ENCODE results near the gene RANGAP1. TPM values are rescaled to one million over a fixed set of nuclear protein-coding genes. Genes with fewer than 3 reads are reported as not detected.

The RANGAP1 gene
- total and polyA plus RNA-seq, 3 donors from 2014 or later = 212 to 319 (median 277) TPM

DNA sequence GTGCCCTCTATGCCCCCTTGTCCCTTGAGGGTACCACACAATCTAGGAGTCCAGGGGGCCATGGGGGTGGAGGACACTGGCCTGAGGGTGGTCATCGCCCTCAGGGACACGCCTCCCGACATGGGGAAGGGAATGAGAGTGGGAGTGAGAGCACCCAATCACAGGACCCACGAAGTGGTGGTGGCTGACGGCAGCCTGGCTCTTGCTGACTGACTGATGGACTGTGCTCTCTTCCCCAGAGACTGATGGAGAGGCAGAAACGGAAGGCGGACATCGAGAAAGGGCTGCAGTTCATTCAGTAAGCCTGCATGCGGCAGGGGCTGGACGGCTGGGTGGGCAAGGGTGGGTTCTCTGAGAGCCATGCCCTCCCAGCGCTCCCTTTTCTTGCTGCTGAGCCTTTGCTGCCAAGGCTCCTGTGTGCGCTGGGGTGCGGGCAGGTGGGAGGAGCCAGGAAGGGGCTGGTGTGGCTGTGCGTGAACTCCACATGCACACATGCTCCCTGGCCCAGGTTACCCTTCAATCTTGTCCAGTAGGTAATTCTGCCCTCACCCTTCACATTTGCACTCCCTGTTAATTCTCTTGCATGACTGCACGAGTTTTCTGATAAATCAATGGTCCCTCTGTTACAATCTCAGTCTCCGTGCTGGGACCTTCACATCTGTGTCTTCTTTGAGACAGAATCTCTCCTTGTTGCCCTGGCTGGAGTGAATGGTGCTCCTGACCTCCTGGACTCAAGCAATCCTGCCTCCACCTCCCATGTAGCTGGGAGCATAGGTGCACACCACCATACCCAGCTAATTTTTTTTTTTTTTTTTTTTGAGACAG, 34.6 kb upstream of the RANGAP1 start:
- no peaks in the 10 kb centered on the region for H3K27me3 ChIP-seq
- H3K36me3 ChIP-seq (ENCODE audit: low read depth, missing control alignments) = no peaks in the 10 kb centered on the region
- no peak overlapping the region for H3K4me3 ChIP-seq
- no peak for DNase-seq
- no peak for TF ChIP-seq POLR2A (IDR thresholded peaks at IDR 0.05)
- TF ChIP-seq, protein P1, sequence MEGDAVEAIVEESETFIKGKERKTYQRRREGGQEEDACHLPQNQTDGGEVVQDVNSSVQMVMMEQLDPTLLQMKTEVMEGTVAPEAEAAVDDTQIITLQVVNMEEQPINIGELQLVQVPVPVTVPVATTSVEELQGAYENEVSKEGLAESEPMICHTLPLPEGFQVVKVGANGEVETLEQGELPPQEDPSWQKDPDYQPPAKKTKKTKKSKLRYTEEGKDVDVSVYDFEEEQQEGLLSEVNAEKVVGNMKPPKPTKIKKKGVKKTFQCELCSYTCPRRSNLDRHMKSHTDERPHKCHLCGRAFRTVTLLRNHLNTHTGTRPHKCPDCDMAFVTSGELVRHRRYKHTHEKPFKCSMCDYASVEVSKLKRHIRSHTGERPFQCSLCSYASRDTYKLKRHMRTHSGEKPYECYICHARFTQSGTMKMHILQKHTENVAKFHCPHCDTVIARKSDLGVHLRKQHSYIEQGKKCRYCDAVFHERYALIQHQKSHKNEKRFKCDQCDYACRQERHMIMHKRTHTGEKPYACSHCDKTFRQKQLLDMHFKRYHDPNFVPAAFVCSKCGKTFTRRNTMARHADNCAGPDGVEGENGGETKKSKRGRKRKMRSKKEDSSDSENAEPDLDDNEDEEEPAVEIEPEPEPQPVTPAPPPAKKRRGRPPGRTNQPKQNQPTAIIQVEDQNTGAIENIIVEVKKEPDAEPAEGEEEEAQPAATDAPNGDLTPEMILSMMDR (IDR thresholded peaks at IDR 0.05) = no peak
- H3K4me1 ChIP-seq = peaks cover 12% of the 10 kb centered on the region
- WGBS, 2 donors = 80 to 89% methylated on average over 13 to 16 of the region's 16 CpGs
- H3K27ac ChIP-seq = no peak overlapping the region
- intact Hi-C loops (cut with DNase I; ENCODE audit: low total_unique reads) = no loop called here
- no peaks in the 10 kb centered on the region for H3K9me3 ChIP-seq

DNA sequence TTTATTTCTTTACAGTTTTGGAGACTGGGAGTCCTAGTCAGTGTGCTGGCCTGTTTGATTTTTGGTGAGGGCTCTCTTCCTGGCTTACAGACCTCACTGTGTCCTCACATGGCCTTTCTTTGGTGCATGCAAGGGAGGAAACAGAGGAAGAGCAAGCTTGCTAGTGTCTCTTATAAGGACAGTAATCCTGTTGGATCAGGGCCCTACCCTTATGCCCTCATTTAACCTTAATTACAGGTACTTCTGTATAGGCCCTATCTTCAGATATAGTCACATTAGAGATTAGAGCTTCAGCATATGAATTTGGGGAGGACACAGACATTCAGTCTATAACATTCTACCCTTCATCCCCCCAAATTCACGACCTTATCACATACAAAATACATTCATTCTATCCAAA, 29.6 kb upstream of the RANGAP1 start:
- TF ChIP-seq, protein P1 (IDR thresholded peaks at IDR 0.05) = no peak
- no peak for TF ChIP-seq POLR2A (IDR thresholded peaks at IDR 0.05)
- no peaks in the 10 kb centered on the region for H3K27me3 ChIP-seq
- no peaks in the 10 kb centered on the region for H3K9me3 ChIP-seq
- no peak overlapping the region for H3K4me3 ChIP-seq
- H3K27ac ChIP-seq = no peak overlapping the region
- intact Hi-C loops (cut with DNase I; ENCODE audit: low total_unique reads) = no loop called here
- no peaks in the 10 kb centered on the region for H3K4me1 ChIP-seq
- WGBS, 2 donors = 48 to 67% methylated on average over 1 of the region's 1 CpG
- no peak for DNase-seq
- no peaks in the 10 kb centered on the region for H3K36me3 ChIP-seq (ENCODE audit: low read depth, missing control alignments)

DNA sequence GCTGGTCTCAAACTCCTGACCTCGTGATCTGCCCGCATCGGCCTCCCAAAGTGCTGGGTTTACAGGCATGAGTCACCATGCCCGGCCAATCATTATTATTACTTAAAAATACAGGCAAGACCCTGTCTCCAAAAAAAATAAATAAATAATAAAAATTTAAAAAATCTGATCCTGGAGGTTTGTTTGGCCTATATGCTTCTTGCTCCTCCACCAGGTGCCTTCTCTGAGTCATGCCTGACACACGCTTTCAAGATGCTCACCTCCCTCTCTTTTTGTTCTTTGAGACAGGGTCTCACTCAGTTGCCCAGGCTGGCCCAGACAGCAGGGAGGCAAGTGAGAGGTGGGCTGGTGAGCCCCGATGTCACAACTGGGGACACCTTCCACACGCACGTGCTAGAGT, 28.8 kb upstream of the RANGAP1 start:
- WGBS, 2 donors = 86 to 89% methylated on average over 8 of the region's 8 CpGs
- Histone ChIP-seq H3K27ac (no peak overlapping the region), H3K9me3 (no peaks in the 10 kb centered on the region), H3K4me3 (no peak overlapping the region), H3K36me3 (ENCODE audit: low read depth, missing control alignments) (no peaks in the 10 kb centered on the region), H3K27me3 (no peaks in the 10 kb centered on the region), H3K4me1 (no peaks in the 10 kb centered on the region)
- TF ChIP-seq, protein P1 (IDR thresholded peaks at IDR 0.05) = no peak
- no peak for DNase-seq
- intact Hi-C loops (cut with DNase I; ENCODE audit: low total_unique reads) = no loop called here

DNA sequence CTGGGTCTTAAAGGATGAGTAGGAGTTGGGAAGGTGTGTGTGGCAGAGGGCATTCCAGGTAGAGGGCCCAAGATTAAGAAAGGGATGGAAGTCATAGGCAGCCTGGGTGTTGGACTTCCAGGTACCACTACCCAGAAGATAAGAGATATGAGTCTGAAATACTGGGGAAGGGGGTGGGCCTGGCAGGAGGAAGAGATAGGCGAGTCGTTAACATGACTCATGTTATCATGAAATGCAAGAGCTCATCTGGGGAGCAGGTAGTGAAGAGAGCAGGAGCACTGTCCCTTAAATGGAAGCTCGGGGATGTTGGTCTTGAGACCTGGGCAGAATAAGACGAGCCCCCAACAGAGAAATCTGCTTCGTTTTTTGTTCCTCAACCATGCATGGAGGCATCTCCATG, 25.5 kb upstream of the RANGAP1 start:
- H3K27me3 ChIP-seq = no peaks in the 10 kb centered on the region
- no peak for DNase-seq
- intact Hi-C loops (cut with DNase I; ENCODE audit: low total_unique reads) = no loop called here
- 87 to 88% methylated on average over 5 of the region's 5 CpGs for WGBS, 2 donors
- no peaks in the 10 kb centered on the region for H3K9me3 ChIP-seq
- H3K4me3 ChIP-seq = no peak overlapping the region
- TF ChIP-seq, protein P1 (IDR thresholded peaks at IDR 0.05) = no peak
- no peak for TF ChIP-seq POLR2A (IDR thresholded peaks at IDR 0.05)
- H3K4me1 ChIP-seq = peaks cover 15% of the 10 kb centered on the region
- no peaks in the 10 kb centered on the region for H3K36me3 ChIP-seq (ENCODE audit: low read depth, missing control alignments)
- no peak overlapping the region for H3K27ac ChIP-seq

DNA sequence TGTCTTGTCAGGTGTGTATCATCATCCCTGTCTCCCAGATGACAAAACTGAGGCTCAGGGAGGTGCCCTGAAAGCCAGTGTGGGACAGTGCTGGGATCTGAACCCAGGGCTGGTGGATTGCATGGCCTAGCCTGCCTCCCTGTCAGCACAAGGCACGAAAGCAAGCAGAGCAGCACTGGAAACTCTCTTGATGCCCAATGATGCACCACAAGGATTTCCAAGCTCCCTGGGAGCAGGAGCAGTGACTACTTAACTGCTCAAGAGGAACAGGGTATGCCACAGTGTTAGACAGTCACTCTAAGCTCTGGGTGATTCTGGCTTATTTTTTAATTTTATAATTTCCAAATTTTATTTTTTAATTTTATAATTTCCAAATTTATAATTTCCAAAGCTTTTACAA, 24.3 kb upstream of the RANGAP1 start:
- H3K4me1 ChIP-seq = peaks cover 18% of the 10 kb centered on the region
- no peak overlapping the region for H3K27ac ChIP-seq
- H3K9me3 ChIP-seq = no peaks in the 10 kb centered on the region
- no peaks in the 10 kb centered on the region for H3K27me3 ChIP-seq
- intact Hi-C loops (cut with DNase I; ENCODE audit: low total_unique reads) = no loop called here
- H3K36me3 ChIP-seq (ENCODE audit: low read depth, missing control alignments) = no peaks in the 10 kb centered on the region
- TF ChIP-seq POLR2A (IDR thresholded peaks at IDR 0.05) = no peak
- TF ChIP-seq, protein P1 (IDR thresholded peaks at IDR 0.05) = no peak
- 46 to 71% methylated on average over 1 of the region's 1 CpG for WGBS, 2 donors
- no peak for DNase-seq
- no peak overlapping the region for H3K4me3 ChIP-seq
